GM18861 (cell line): ENCODE measurements around the gene CCDC80.
"Not testable (repeated sequence)": the region's sequence is repeated elsewhere in the genome, so short reads cannot be mapped to it uniquely, and the experiment has no call there.

Experiments used
- ATAC-seq: cut with Tn5 transposase; IDR thresholded peaks from one replicate; pipeline ENCODE4 v1.9.1; 2021; ENCODE audit not compliant: unreplicated experiment

CCDC80 gene

DNA sequence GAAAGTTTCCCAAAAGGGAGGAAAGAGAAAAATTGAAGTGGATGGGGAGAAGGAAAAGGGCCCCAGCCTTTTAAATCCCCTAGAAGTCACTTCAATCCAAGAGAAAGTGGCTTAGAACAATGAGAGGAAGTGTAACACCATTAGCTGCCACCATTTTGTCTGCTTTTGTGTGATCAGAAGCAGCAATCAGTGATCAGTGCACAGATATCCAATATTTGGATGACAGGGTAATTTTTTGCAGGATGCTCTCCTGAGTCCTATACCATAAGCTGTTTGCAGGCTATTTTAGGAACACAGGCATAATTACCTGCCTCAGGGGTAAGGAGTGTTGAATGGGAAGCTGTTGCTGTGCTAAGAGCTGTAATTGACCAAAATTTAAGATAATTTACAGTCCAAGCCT is 47.7 kb downstream of the CCDC80 start:
- no peak for ATAC-seq

DNA sequence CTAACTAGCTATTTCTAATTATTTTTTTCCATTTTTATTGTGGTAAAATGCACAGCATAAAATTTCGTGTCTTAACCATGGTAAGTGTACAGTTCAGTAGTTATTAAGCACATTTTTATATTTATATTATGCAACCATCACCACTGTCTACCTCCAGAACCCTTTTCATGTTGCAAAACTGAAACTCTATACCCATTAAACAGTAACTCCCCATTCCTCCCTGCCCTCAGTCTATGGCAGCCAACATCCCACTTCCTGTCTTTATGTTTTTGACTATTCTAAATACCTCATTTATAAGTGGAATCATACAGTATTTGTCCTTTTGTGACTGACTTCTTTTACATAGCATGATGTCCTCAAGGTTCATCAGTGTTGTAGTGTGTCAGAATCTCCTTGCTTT is 53.6 kb downstream of the CCDC80 start:
- ATAC-seq: no peak

DNA sequence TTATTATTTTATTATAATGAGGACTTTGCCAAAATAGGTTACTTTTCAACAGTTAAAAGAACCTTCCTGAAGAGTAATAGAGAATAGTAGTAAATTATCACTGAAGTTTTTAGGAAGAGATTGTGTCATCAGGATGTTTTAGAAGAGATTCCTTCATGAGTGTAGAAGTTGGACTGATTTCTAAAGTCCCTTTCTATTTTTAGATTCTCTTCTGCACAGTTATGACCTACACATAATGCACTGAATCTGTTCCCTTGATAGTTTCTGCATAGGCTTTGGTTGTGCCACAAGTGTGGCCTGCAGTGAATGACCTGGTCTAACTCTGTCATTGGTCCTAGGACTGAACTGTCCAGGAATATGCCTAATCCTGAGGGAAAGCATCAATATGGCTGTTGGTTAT is 55.2 kb downstream of the CCDC80 start:
- ATAC-seq: no peak

DNA sequence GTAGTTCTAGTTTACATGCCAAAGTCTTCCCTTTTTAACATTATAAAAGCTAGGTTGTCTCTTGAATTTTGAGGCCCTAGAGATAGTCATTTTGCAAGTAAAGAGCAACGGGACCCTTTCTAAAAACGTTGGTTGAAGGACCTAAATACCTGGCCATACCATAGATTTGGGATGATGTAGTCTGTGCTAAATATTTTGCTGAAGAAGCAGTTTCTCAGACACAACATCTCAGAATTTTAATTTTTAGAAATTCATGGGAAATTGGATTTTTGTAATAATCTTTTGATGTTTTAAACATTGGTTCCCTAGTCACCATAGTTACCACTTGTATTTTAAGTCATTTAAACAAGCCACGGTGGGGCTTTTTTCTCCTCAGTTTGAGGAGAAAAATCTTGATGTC is 57.8 kb downstream of the CCDC80 start:
- no peak for ATAC-seq

DNA sequence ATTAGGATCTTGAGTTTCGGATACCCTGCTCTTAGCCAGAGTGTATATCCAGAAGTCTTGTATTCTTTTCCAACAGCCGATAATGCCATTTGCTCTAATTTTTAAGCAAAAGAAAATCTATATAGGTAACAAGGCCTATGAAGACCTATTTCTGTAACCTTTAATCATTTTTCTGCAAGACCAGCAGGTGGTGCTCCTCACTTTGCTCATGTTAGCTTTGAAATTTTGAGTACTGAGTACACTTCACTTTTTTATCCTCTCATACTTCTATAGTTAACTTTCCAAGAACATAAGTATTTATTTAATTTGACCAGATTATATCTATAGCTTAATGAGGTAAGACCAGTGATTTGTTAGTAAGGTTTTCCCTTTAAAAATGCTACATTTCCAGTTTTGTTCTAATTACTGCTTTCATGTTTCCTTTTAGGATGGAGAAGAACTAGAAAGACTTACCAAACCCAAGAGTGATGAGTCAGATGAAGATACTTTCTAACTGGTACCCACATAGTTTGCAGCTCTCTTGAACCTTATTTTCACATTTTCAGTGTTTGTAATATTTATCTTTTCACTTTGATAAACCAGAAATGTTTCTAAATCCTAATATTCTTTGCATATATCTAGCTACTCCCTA is 58.6 kb downstream of the CCDC80 start:
- no peak for ATAC-seq

DNA sequence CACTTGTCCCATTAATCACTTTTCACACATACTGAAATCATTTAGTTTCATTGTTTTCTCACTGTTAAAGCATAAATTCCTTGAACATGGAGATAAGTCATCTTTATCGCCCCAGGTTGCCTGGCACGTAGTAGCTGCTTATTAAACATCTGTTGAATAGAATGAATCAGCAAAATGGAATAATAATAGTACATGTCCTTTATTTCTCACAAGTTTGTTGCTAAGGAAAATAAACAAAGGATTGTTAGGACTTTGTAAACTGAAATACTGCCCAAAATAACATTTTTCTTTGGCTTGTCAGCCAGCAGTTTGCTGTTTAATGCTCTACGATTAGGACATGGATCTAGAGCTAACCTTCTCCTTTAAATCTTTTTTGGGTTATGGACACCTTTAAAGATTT is 61.2 kb downstream of the CCDC80 start:
- ATAC-seq: no peak

- no peak for ATAC-seq
Observed at GRCh38 chr3:112579232-112579631, 61.7 kb downstream of the CCDC80 start.

GRCh38 chr3:112572701-112573100 is 68.2 kb downstream of the CCDC80 start:
- ATAC-seq: no peak

- no peak for ATAC-seq
Observed at GRCh38 chr3:112569265-112569664, 71.7 kb downstream of the CCDC80 start.

DNA sequence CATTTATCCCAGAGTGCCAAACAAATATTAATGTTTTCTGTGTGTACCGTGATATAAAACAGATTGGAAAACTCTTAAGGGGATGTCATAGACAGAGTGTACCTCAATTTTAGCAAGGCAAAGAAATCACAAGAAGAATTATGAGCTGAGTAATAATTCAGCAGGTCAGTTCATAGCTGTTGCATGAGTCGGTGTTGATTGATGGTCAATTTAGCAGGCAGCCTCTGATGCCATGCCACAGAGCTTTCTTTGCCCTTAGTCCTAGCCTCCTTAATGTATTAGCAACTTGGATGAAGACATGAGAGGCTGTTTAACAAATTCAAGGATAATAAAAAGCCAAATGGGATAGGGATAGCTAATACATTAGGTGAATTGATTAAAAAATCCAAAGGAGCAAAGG is 72.3 kb downstream of the CCDC80 start:
- ATAC-seq: no peak

DNA sequence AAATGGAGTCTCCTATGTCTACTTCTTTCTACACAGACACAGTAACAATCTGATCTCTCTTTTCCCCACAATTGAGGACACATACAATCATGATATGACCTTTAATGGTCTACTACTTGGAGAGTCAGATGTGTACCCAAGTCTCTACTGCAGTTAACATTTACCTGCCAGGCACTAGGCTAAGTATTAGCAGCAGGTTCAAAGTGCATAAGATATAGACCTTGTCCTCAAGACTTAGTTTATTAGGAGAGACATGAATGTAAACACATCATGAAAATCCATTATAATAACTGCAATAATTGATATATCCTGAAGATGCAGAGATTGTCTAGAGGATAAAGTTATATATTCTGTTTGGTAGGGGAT is 76.0 kb downstream of the CCDC80 start:
- no peak for ATAC-seq

- ATAC-seq: not testable (repeated sequence)
Observed at GRCh38 chr3:112564247-112564939, 76.5 kb downstream of the CCDC80 start.

GRCh38 chr3:112561734-112562529 is 79.0 kb downstream of the CCDC80 start, which contains the start of the genes ATG3 and SLC35A5:
Gene ATG3 (minus strand): TSS chr3:112561962. CDS start chr3:112561528, 434 bp downstream.
Gene SLC35A5 (plus strand): TSS chr3:112562045. CDS start chr3:112563404, 1,359 bp downstream.
- ATAC-seq: peak; percentile 81

GRCh38 chr3:112561484-112561733 is 79.5 kb downstream of the CCDC80 start:
- ATAC-seq: peak; percentile 26

DNA sequence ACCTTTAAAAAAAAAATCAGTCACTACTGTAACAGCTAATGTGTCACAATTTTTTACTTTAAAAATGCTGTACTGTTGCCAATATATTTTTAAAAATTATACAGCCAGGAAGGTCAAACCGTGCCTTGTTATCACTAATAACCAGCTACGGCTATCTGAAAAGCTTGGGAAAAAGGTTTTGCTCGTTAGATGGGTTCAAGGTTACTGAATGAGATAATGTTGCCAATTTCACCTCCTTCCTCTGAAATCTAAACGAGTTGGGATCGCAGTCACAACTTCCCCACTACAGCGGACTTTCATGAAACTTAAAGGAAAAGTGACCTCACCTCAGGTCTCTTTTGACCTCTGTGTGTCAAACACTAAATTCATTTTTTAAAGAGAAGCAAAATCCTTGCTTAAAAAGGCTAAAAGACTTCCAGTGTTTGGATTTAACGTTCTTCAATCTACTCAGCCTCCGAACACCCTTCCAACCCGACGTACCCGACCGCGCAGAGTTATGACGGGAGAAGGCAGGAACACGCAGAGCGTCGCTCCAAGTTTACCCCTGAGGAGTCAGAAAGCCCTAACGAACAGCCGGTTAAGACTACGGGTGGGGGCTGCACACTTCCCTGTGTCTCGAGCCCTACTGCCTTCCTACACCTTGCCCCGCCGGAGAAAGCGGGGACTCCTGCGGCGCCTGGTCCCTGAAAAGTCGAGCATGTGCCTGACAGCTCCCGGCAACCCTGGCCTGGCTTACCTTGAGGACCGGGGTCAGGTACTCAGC is 80.0 kb downstream of the CCDC80 start:
- peak; percentile 23 for ATAC-seq

- no peak for ATAC-seq
Observed at GRCh38 chr3:112560307-112560706, 80.6 kb downstream of the CCDC80 start.

DNA sequence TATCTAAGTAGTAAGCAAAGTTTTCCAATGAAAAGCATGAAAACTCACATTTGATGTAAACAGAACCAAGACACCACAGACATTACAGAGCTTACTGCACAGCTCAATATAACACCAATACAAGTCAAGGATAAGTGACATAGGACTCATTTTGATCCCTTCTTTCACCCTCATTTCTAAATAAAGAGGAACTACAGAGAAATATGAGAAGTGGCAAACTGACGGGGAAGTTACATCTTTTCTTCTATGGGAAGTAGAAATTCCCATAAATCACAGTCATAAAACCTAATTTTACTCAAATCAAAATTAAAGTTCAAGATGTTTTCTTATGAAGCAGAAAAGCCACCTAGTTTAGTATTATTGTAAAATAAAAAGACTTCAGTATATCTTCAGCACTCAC is 83.0 kb downstream of the CCDC80 start:
- ATAC-seq: no peak

DNA sequence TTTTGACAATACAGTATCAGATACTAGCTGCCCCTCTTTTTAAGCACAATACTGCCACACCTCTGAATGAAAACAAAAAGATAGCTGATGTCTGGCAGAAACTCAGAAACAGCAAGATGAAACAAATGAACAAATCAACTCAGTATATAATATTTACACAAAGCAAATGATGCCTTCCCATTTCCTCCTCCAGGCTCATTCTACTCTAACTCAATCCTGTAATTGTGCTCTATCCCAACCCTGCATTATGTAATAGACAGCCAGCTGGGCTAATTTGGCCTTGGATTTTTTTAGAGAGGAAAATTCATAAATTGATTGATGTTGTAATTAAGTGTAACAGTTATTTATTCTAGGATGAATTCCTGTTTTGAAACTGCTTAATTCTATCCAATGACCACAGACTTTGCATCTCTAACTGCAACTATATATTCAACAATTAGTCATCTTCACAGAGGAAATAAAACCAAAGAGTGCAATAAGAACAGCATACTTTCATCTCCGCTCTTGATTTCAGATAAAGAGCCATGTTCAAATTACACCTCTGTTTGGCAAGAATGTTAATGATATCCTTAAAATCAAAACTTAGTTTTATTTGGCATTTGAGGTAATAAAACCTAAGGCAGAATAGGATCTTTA is 85.3 kb downstream of the CCDC80 start:
- no peak for ATAC-seq

DNA sequence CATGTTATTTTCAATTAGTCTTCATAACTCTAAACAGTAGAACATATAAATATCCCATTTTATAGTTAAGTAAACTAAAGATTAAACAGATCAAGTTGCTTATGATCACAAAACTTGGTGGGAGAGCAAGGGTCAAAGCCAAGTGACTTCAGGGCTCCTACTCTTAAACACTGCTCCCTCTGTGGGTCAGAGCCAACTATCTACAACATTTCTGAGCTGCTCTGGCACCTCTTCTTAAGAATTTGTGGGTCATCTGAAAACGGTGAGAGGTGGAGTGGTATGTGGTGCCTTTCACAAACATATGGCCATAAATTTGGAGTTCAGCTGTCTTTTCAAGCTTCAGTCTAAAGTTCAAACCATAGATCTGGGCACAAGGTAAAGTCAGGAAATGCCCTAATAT is 90.1 kb downstream of the CCDC80 start:
- ATAC-seq: no peak
